Activated CD8-positive, alpha-beta T cell treated with anti-CD3 and anti-CD28 coated beads for 36 hours (primary cell): ENCODE data around the gene NPB. TPM values are rescaled to one million over a fixed set of nuclear protein-coding genes. Genes with fewer than 3 reads are reported as not detected.

ENCODE experiments used
- ATAC-seq: fragments of 200-7000 bp; cut with Tn5 transposase; one replicate; pipeline ENCODE4 v1.10.0; 2021; ENCODE audit warnings: mild to moderate bottlenecking, moderate library complexity
- CTCF ChIA-PET: fragments of 350-600 bp; sonication (Branson Sonifier 250); formaldehyde crosslinking; loops from one replicate; lab custom pipeline; 2021; ENCODE audit warnings: antibody characterized with exemption; lab: Charles Lee
- POLR2A ChIA-PET: fragments of 350-600 bp; sonication (Branson Sonifier 250); formaldehyde crosslinking; loops from one replicate; lab custom pipeline; 2021; ENCODE audit warnings: antibody characterized with exemption; lab: Charles Lee
- DNase-seq: peaks from one replicate; pipeline ENCODE4 v3.0.0-alpha.2; 2020
- H3K27ac Mint-ChIP-seq: one replicate; pipeline ENCODE4 v1.8.0; 2021; ENCODE audit warnings: mild to moderate bottlenecking, mixed read lengths
- H3K27me3 Mint-ChIP-seq: one replicate; pipeline ENCODE4 v1.8.0; 2021; ENCODE audit warnings: mixed read lengths
- H3K36me3 Mint-ChIP-seq: one replicate; pipeline ENCODE4 v1.8.0; 2021; ENCODE audit warnings: low read depth, mixed read lengths
- H3K4me1 Mint-ChIP-seq: one replicate; pipeline ENCODE4 v1.8.0; 2021; ENCODE audit warnings: low read depth, mixed read lengths
- H3K4me3 Mint-ChIP-seq: one replicate; pipeline ENCODE4 v1.8.0; 2021; ENCODE audit warnings: mild to moderate bottlenecking, moderate library complexity, mixed read lengths
- H3K9me3 Mint-ChIP-seq: one replicate; pipeline ENCODE4 v1.8.0; 2021; ENCODE audit warnings: mixed read lengths
- intact Hi-C: fragments of 100-400 bp; cut with micrococcal nuclease; formaldehyde crosslinking; loops from one replicate; pipeline ENCODE4 v1.10.0; 2022
- total RNA-seq, 2 experiments: library from RNA; stranded (reverse); gene quantifications; one replicate each; pipeline ENCODE4 v1.2.3, GENCODE V29; 2021
- TF ChIP-seq, protein P1 (sequence below): fragments of 200-600 bp; IDR thresholded peaks from one replicate; pipeline ENCODE4 v1.8.0; 2022; ENCODE audit warnings: antibody characterized with exemption, mild to moderate bottlenecking

The NPB gene
- total RNA-seq, 2 experiments from 2014 or later: 0.18 TPM; not detected in 1

DNA sequence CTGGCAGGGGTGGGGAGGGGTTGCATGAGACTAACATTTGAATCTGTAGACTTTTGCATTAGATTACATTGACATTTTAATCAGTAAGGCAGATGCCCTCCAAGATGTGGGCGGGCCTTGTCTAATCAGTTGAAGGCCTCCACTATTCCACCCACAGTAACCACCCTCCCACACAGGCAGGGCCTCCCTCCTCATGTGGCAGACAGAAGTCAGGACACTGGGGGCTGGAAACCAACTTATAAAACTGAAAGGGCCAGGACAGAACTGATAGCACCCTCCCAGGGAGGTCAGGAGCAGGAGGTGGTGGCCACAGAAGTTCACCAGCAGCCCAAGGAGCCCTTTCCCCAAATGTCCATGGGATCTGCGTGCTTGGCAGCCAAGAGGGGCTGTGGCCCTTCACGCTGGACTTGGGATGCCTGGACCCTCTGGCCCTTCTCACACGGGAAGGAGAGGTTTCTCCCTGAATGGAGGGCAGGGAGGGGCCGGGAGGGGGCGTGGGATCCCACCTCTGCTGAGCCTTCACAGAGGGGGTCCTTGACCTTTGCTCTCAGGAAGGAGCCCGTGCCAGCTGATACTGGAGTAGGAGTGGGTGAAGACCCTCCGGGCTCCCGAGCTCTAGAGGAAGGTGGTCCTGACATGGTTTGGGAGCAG, 30.4 kb downstream of the NPB start:
- POLR2A ChIA-PET: no interaction called here
- no peak overlapping the region for H3K27ac Mint-ChIP-seq
- H3K9me3 Mint-ChIP-seq: no peaks in the 10 kb centered on the region
- DNase-seq (no peak), ATAC-seq (no peak)
- peaks cover 38% of the 10 kb centered on the region for H3K4me1 Mint-ChIP-seq
- TF ChIP-seq, protein P1, sequence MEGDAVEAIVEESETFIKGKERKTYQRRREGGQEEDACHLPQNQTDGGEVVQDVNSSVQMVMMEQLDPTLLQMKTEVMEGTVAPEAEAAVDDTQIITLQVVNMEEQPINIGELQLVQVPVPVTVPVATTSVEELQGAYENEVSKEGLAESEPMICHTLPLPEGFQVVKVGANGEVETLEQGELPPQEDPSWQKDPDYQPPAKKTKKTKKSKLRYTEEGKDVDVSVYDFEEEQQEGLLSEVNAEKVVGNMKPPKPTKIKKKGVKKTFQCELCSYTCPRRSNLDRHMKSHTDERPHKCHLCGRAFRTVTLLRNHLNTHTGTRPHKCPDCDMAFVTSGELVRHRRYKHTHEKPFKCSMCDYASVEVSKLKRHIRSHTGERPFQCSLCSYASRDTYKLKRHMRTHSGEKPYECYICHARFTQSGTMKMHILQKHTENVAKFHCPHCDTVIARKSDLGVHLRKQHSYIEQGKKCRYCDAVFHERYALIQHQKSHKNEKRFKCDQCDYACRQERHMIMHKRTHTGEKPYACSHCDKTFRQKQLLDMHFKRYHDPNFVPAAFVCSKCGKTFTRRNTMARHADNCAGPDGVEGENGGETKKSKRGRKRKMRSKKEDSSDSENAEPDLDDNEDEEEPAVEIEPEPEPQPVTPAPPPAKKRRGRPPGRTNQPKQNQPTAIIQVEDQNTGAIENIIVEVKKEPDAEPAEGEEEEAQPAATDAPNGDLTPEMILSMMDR: no peak
- no peak overlapping the region for H3K4me3 Mint-ChIP-seq
- H3K27me3 Mint-ChIP-seq: peaks cover 5% of the 10 kb centered on the region
- peaks cover 39% of the 10 kb centered on the region for H3K36me3 Mint-ChIP-seq
- CTCF ChIA-PET: interaction anchor here (2.2 kb wide), 1 partner anchor 27 kb away, joined by 7 read pairs; no protein-coding TSS in a partner anchor
- intact Hi-C loops: no loop called here

DNA sequence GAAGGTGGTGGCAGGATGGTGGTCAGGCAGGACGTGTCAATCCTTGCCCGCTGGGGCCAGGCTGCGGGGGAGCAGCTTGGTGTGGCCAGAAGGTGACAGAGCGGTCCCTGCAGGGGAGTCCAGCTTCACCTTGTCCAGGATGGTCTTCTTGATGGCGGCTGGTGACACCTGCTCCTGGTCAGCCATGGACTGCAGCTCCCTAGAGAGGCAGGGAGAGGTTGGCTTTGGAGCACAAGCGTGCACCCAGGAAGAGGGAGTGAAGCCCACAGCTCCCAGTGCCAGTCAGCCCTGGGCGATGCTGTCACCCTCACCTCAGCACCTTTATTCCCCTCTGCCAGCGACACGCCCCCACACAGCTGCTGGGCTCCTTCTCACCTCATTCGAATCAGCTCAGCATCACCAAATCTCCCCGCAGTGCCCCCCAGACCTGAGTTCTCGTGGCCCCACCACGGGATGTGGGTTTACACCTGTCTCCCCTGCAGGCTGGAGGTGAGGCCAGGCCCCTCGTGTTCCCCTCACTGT, 31.2 kb downstream of the NPB start:
- Mint-ChIP-seq H3K4me1 (peaks cover 43% of the 10 kb centered on the region), H3K4me3 (no peak overlapping the region), H3K27ac (no peak overlapping the region), H3K9me3 (no peaks in the 10 kb centered on the region), H3K36me3 (peaks cover 39% of the 10 kb centered on the region), H3K27me3 (peaks cover 5% of the 10 kb centered on the region)
- intact Hi-C loops: no loop called here
- ATAC-seq (no peak), DNase-seq (peak; percentile 39)
- ChIA-PET CTCF (interaction anchor here (1.0 kb wide), 1 partner anchor 87 kb away, joined by 3 read pairs; no protein-coding TSS in a partner anchor), POLR2A (interaction anchor here (1.5 to 2.8 kb wide), 2 partner anchors 10 to 16 kb away, joined by 3 to 12 read pairs; no protein-coding TSS in a partner anchor)
- TF ChIP-seq, protein P1: no peak

DNA sequence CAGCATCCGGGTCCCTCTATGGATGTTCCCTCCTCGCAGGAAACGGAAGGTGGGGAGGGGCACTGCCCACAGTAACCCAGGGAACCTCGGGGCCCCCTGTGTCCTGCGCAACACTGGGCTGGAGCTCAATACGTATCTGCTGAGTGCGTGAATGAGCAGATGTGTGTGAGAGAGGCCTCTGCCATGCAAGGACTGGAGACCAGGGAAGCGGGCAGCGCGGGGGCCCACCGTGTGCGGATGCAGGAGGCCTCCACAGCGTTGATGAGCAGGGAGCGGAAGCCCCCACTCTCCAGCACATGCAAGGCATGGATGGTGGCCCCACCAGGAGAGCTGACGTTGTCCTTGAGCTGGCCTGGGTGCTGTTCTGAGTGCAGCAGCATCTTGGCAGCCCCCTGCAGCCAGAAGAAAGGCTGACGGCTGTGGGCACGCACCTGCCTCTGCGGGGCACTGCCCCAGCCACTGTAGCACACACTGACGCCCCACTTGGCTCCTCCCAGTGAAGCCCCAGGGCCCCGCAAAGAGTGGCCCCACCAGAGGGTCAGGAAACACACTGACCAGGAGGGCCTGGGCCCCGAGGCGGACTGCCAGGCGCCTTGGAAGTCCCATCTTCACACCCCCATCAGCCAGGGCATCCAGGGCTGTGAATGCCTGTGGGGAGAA, 32.2 kb downstream of the NPB start:
- Mint-ChIP-seq H3K4me3 (peak overlapping the region; percentile 5), H3K9me3 (no peaks in the 10 kb centered on the region), H3K4me1 (peaks cover 41% of the 10 kb centered on the region), H3K27ac (no peak overlapping the region), H3K36me3 (peaks cover 39% of the 10 kb centered on the region), H3K27me3 (peaks cover 2% of the 10 kb centered on the region)
- no peak for ATAC-seq
- POLR2A ChIA-PET: interaction anchor here (0.8 to 2.8 kb wide), 3 partner anchors 9 to 68 kb away, joined by 3 to 12 read pairs (median 4); no protein-coding TSS in a partner anchor
- DNase-seq: no peak
- intact Hi-C loops: no loop called here
- TF ChIP-seq, protein P1: no peak
- CTCF ChIA-PET: interaction anchor here (1.0 to 1.6 kb wide), 2 partner anchors 64 to 86 kb away, joined by 3 to 4 read pairs; no protein-coding TSS in a partner anchor

DNA sequence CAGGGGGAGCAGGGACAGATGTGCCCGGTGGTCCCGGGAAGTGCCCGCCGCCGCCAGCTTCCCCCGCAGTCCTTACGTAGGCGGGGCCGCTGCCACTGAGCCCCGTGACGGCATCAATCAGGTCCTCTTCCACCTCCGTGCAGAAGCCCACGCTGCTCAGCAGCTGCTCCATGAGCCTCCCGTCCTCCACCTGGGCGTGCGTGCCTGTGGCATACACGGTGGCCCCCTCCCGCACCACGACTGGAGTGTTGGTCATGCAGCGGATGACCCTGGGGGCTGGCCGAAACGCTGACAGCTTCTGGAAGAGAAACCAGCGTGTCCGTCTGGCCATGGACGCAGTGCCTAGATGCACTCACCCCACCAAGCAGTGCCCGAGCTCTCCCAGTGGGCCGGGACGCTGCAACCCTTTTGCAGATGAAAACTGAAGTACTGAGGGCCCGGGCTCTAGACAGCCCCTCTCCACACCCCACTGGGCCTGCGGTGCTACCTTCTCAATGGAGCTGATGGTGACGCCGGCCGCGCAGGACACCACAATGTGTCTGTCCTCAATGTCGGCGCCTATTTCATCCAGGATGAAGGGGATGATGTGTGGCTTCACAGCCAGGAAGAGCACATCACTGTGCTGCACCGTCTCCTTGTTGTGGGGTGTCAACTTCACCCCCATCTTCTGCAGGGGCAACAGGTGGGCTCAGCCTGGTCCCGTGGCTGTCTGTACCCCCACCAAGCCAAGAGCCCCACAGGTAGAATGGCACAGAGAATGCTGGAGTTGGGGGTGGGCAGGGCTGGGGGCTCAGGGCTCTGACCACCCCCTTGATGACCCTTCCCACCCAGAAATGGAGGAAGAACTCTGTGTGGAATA, 33.0 kb downstream of the NPB start:
- Mint-ChIP-seq H3K4me1 (peaks cover 41% of the 10 kb centered on the region), H3K36me3 (peaks cover 39% of the 10 kb centered on the region), H3K9me3 (no peaks in the 10 kb centered on the region), H3K4me3 (peak overlapping the region; percentile 88), H3K27me3 (no peaks in the 10 kb centered on the region), H3K27ac (no peak overlapping the region)
- TF ChIP-seq, protein P1: no peak
- DNase-seq (no peak), ATAC-seq (no peak)
- intact Hi-C loops: no loop called here
- ChIA-PET CTCF (interaction anchor here (1.6 kb wide), 1 partner anchor 65 kb away, joined by 4 read pairs; no protein-coding TSS in a partner anchor), POLR2A (interaction anchor here (0.8 to 2.8 kb wide), 4 partner anchors 9 to 68 kb away, joined by 4 to 20 read pairs (median 11); partner anchors contain the start of gene MAFG)
